Measurements from ENCODE around the gene CAMTA1. TPM values are rescaled to one million over a fixed set of nuclear protein-coding genes. Genes with fewer than 3 reads are reported as not detected.
A peak's percentile ranks its signal among the peaks of the same experiment; 100 is the strongest.

Gene CAMTA1
- total and polyA plus RNA-seq, 9 of the 15 experiments (the other 6 are each of a cell fraction or from before 2014, with no cell fraction given): 43.9 to 161 (median 65.9) TPM

DNA sequence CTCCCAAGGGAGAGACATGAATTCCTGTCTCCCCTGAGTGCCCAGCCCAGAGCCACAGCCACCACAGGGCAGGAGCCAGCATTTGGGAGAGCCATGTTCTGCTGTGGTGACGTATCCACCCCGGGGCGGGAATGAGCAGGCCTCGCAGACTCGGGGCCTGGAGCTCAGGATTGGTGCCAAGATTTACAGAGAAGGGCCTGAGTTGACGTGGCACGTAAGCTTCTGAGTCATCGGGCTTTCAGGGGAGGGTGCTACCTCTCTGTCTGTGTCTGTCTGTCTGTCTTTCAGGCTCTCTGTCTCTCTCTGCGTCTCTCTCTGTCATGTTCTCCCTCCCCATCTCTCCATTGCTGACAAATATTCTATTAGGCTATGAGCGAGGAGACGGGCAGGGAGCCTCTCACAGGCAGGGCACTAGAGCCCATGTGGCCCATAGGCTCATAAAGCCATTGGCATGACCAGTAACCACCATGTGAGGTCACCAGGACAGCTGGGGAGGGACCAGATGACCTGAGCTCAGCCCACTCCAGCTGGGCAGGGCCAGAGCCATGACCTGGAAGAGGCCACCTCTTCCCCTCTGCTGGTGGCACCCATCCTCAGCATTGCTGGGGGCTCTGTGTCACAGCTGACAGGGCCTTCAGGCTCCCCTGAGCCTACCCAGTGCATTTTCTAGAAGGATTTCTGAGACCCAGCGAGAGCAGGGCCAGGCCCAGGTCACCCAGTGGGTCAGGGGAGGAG, 685.8 kb downstream of the CAMTA1 start (continued):
- TF ChIP-seq CHD1 (IDR thresholded peaks at IDR 0.05; ENCODE audit: low read length) (no peak), BCOR (IDR thresholded peaks at IDR 0.05) (no peak), RHOXF2B (CRISPR knock-in tag; conservative IDR thresholded peaks at IDR 0.05) (no peak), E2F4 (CRISPR knock-in tag; IDR thresholded peaks at IDR 0.05; ENCODE audit: low read depth) (no peak), TCF7L2 (IDR thresholded peaks at IDR 0.05; ENCODE audit: low read depth, low read length) (no peak), KAT8 (IDR thresholded peaks at IDR 0.05; ENCODE audit: low read depth) (no peak), ZBTB7A (IDR thresholded peaks at IDR 0.05; ENCODE audit: borderline replicate concordance, control insufficient read depth, low read depth, low read length) (no peak), ZNF655 (CRISPR knock-in tag; IDR thresholded peaks at IDR 0.05) (no peak), ZKSCAN8 (CRISPR knock-in tag; IDR thresholded peaks at IDR 0.05) (no peak), CBX3 (IDR thresholded peaks at IDR 0.05; ENCODE audit: borderline replicate concordance in 1 of 2, low read length in 2 of 2) (no peak), KLF1 (tag; IDR thresholded peaks at IDR 0.05) (no peak), SNIP1 (IDR thresholded peaks at IDR 0.05; ENCODE audit: low read depth) (no peak), FOSL1 (tag; conservative IDR thresholded peaks at IDR 0.05) (peak; percentile 44; the same call in 1 of the 2 replicates), ATF1 (CRISPR knock-in tag; IDR thresholded peaks at IDR 0.05) (no peak), ATF1 (tag; IDR thresholded peaks at IDR 0.05) (0 out of 2 replicates have a peak, but pooled peaks have one; percentile 13), ATF3 (IDR thresholded peaks at IDR 0.05) (peak; percentile 37), ATF3 (CRISPR knock-in tag; conservative IDR thresholded peaks at IDR 0.05) (no peak), STAT5B (CRISPR knock-in tag; IDR thresholded peaks at IDR 0.05) (no peak)
- TF ChIP-seq, protein P1, sequence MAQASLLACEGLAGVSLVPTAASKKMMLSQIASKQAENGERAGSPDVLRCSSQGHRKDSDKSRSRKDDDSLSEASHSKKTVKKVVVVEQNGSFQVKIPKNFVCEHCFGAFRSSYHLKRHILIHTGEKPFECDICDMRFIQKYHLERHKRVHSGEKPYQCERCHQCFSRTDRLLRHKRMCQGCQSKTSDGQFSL (CRISPR knock-in tag; IDR thresholded peaks at IDR 0.05): no peak
- TF ChIP-seq, protein P1 (tag; IDR thresholded peaks at IDR 0.05): no peak
- TF ChIP-seq, protein P2, sequence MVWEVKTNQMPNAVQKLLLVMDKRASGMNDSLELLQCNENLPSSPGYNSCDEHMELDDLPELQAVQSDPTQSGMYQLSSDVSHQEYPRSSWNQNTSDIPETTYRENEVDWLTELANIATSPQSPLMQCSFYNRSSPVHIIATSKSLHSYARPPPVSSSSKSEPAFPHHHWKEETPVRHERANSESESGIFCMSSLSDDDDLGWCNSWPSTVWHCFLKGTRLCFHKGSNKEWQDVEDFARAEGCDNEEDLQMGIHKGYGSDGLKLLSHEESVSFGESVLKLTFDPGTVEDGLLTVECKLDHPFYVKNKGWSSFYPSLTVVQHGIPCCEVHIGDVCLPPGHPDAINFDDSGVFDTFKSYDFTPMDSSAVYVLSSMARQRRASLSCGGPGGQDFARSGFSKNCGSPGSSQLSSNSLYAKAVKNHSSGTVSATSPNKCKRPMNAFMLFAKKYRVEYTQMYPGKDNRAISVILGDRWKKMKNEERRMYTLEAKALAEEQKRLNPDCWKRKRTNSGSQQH (CRISPR knock-in tag; IDR thresholded peaks at IDR 0.05): no peak
